ENCODE data around the gene LRRC14B.

The LRRC14B gene

GRCh38 chr5:188488-189481 is 2.5 kb upstream of the LRRC14B start:
- Histone ChIP-seq H3K9me3 (ENCODE audit: control insufficient read depth, insufficient read depth, low read length) (no peaks in the 10 kb centered on the region), H3K4me2 (ENCODE audit: low read length) (peak overlapping the region; percentile 77), H3K27me3 (ENCODE audit: control insufficient read depth, low read length) (no peaks in the 10 kb centered on the region), H3K4me1 (ENCODE audit: control insufficient read depth, low read length) (peaks cover 57% of the 10 kb centered on the region), H3F3A (ENCODE audit: control insufficient read depth, insufficient read depth) (peaks cover 5% of the 10 kb centered on the region; the same call in 1 of the 2 replicates), H4K20me1 (ENCODE audit: control insufficient read depth, insufficient read depth, low read depth, low read length) (no peaks in the 10 kb centered on the region), H3K27ac (ENCODE audit: low read depth, low read length) (peak overlapping the region; percentile 9; the same call in 1 of the 2 replicates), H3K4me3 (ENCODE audit: low read length) (peak overlapping the region; percentile 47), H3K9me2 (replicated peaks; ENCODE audit: control insufficient read depth, low read length) (no peaks in the 10 kb centered on the region), H3K36me3 (ENCODE audit: control insufficient read depth, low read length) (no peaks in the 10 kb centered on the region), H3K79me2 (ENCODE audit: control insufficient read depth, low read length) (peaks cover 5% of the 10 kb centered on the region; the same call in 1 of the 2 replicates)
- TF ChIP-seq CTCF (IDR thresholded peaks at IDR 0.05; ENCODE audit: low read depth, low read length, poor library complexity, severe bottlenecking) (peak; percentile 86), EZH2phosphoT487 (IDR thresholded peaks at IDR 0.05; ENCODE audit: borderline replicate concordance, low read length) (no peak)

GRCh38 chr5:189486-189885 is 1.8 kb upstream of the LRRC14B start:
- Histone ChIP-seq H3K4me2 (ENCODE audit: low read length) (peak overlapping the region; percentile 77), H3K4me3 (ENCODE audit: low read length) (peak overlapping the region; percentile 47), H3K9me3 (ENCODE audit: control insufficient read depth, insufficient read depth, low read length) (no peaks in the 10 kb centered on the region), H3K79me2 (ENCODE audit: control insufficient read depth, low read length) (peaks cover 5% of the 10 kb centered on the region; the same call in 1 of the 2 replicates), H3K9me2 (replicated peaks; ENCODE audit: control insufficient read depth, low read length) (no peaks in the 10 kb centered on the region), H3F3A (ENCODE audit: control insufficient read depth, insufficient read depth) (peaks cover 5% of the 10 kb centered on the region; the same call in 1 of the 2 replicates), H3K27me3 (ENCODE audit: control insufficient read depth, low read length) (no peaks in the 10 kb centered on the region), H3K4me1 (ENCODE audit: control insufficient read depth, low read length) (peaks cover 63% of the 10 kb centered on the region), H4K20me1 (ENCODE audit: control insufficient read depth, insufficient read depth, low read depth, low read length) (no peaks in the 10 kb centered on the region), H3K36me3 (ENCODE audit: control insufficient read depth, low read length) (no peaks in the 10 kb centered on the region), H3K27ac (ENCODE audit: low read depth, low read length) (peak overlapping the region; percentile 80)
- TF ChIP-seq CTCF (IDR thresholded peaks at IDR 0.05; ENCODE audit: low read depth, low read length, poor library complexity, severe bottlenecking) (no peak), EZH2phosphoT487 (IDR thresholded peaks at IDR 0.05; ENCODE audit: borderline replicate concordance, low read length) (no peak)

- no peaks in the 10 kb centered on the region for H3K9me3 ChIP-seq (ENCODE audit: control insufficient read depth, insufficient read depth, low read length)
- H3K4me1 ChIP-seq (ENCODE audit: control insufficient read depth, low read length), result peaks cover 68% of the 10 kb centered on the region
- H3F3A ChIP-seq (ENCODE audit: control insufficient read depth, insufficient read depth), result peaks cover 5% of the 10 kb centered on the region; the same call in 1 of the 2 replicates
- H3K9me2 ChIP-seq (replicated peaks; ENCODE audit: control insufficient read depth, low read length), result no peaks in the 10 kb centered on the region
- H4K20me1 ChIP-seq (ENCODE audit: control insufficient read depth, insufficient read depth, low read depth, low read length), result no peaks in the 10 kb centered on the region
- H3K27me3 ChIP-seq (ENCODE audit: control insufficient read depth, low read length), result no peaks in the 10 kb centered on the region
- H3K36me3 ChIP-seq (ENCODE audit: control insufficient read depth, low read length), result no peaks in the 10 kb centered on the region
- H3K4me2 ChIP-seq (ENCODE audit: low read length), result peak overlapping the region; percentile 77
- peaks cover 5% of the 10 kb centered on the region; the same call in 1 of the 2 replicates for H3K79me2 ChIP-seq (ENCODE audit: control insufficient read depth, low read length)
- H3K27ac ChIP-seq (ENCODE audit: low read depth, low read length), result peak overlapping the region; percentile 80
- peak overlapping the region; percentile 65 for H3K4me3 ChIP-seq (ENCODE audit: low read length)
- TF ChIP-seq EZH2phosphoT487 (IDR thresholded peaks at IDR 0.05; ENCODE audit: borderline replicate concordance, low read length) (no peak), CTCF (IDR thresholded peaks at IDR 0.05; ENCODE audit: low read depth, low read length, poor library complexity, severe bottlenecking) (no peak)
Observed at GRCh38 chr5:189976-190365, 1.3 kb upstream of the LRRC14B start.

Data from DOHH2 (cell line).